GM23248 (cell line): Measurements from ENCODE around the gene WDR82. TPM values are rescaled to one million over a fixed set of nuclear protein-coding genes. Genes with fewer than 3 reads are reported as not detected.

Experiments used
- DNase-seq: peaks from one replicate; pipeline ENCODE4 v3.0.0-alpha.2; 2015
- H2AFZ ChIP-seq: fragments of 200-600 bp; sonication (generic); 2 replicates; pipeline ENCODE4 v1.6.1; 2016; ENCODE audit warnings: antibody characterized with exemption
- H3F3A ChIP-seq: fragments of 200-600 bp; sonication (generic); 2 replicates; pipeline ENCODE4 v1.6.1; 2016; ENCODE audit warnings: mild to moderate bottlenecking, antibody characterized with exemption, mixed run types; ENCODE audit not compliant: insufficient read depth
- H3K27ac ChIP-seq: fragments of 200-600 bp; sonication (generic); 2 replicates; pipeline ENCODE4 v1.5.1; 2016; ENCODE audit warnings: mild to moderate bottlenecking
- H3K27me3 ChIP-seq: fragments of 200-600 bp; sonication (generic); replicated peaks from 2 replicates; pipeline ENCODE4 v1.6.1; 2016; ENCODE audit warnings: mild to moderate bottlenecking; ENCODE audit not compliant: insufficient read depth
- H3K36me3 ChIP-seq: fragments of 200-600 bp; sonication (generic); 2 replicates; pipeline ENCODE4 v1.6.1; 2016; ENCODE audit warnings: low read depth, mild to moderate bottlenecking
- H3K4me1 ChIP-seq: fragments of 200-600 bp; sonication (generic); 2 replicates; pipeline ENCODE4 v1.6.1; 2016; ENCODE audit warnings: mild to moderate bottlenecking; ENCODE audit not compliant: insufficient read depth
- H3K4me2 ChIP-seq: fragments of 200-600 bp; sonication (generic); one replicate; pipeline ENCODE4 v1.6.1; 2016; ENCODE audit warnings: mild to moderate bottlenecking; ENCODE audit not compliant: unreplicated experiment
- H3K4me3 ChIP-seq: fragments of 200-600 bp; sonication (generic); 2 replicates; pipeline ENCODE4 v1.5.1; 2016; ENCODE audit warnings: mild to moderate bottlenecking
- H3K79me2 ChIP-seq: fragments of 200-600 bp; sonication (generic); 2 replicates; pipeline ENCODE4 v1.6.1; 2016; ENCODE audit warnings: mild to moderate bottlenecking; ENCODE audit not compliant: insufficient read depth
- H3K9ac ChIP-seq: fragments of 200-600 bp; sonication (generic); 2 replicates; pipeline ENCODE4 v1.6.1; 2016; ENCODE audit warnings: mild to moderate bottlenecking
- H3K9me2 ChIP-seq: fragments of 200-600 bp; sonication (generic); 2 replicates; pipeline ENCODE4 v1.6.1; 2016; ENCODE audit warnings: mixed run types, mild to moderate bottlenecking, moderate library complexity; ENCODE audit not compliant: insufficient read depth
- H3K9me3 ChIP-seq: fragments of 200-600 bp; sonication (generic); one replicate; pipeline ENCODE4 v1.6.1; 2017; ENCODE audit warnings: low read depth
- H4K20me1 ChIP-seq: fragments of 200-600 bp; sonication (generic); 2 replicates; pipeline ENCODE4 v1.6.0; 2016; ENCODE audit not compliant: insufficient read depth
- EZH2 ChIP-seq: fragments of 200-600 bp; sonication (generic); IDR thresholded peaks from 2 replicates; pipeline ENCODE4 v1.6.1; 2018; ENCODE audit warnings: antibody characterized with exemption, mild to moderate bottlenecking; ENCODE audit not compliant: insufficient read depth, poor library complexity, severe bottlenecking
- EZH2phosphoT487 ChIP-seq: fragments of 200-600 bp; sonication (generic); IDR thresholded peaks from 2 replicates; pipeline ENCODE4 v1.6.1; 2018; ENCODE audit warnings: antibody characterized with exemption, moderate library complexity, mild to moderate bottlenecking, low read depth; ENCODE audit not compliant: insufficient read depth
- WGBS, 2 experiments: methylation state at CpG; one replicate each; pipeline ENCODE4 v1.1.6; 2015 to 2017; ENCODE audit warnings: low lambda C conversion rate in 2 of 2, low coverage in 1 of 2; ENCODE audit errors: missing lambda C conversion rate in 2 of 2; 5-methylcytosine and 5-hydroxymethylcytosine counted together
- in situ Hi-C: fragments of 300-500 bp; cut with MboI; formaldehyde crosslinking; loops from 2 replicates; pipeline ENCODE4 v1.15.0; 2020
- polyA plus RNA-seq: library from polyadenylated mRNA; unstranded; fragments of >200 nt; fragmentation: Nextera tagmentation; extraction: Ambion mirVana; gene quantifications from 2 replicates; pipeline ENCODE4 v1.2.1, GENCODE V29; 2016
- total RNA-seq: library from RNA; depleted of rRNA; stranded (reverse); fragments of >200 nt; shearing (Covaris generic); gene quantifications from 2 replicates; pipeline ENCODE4 v1.2.3, GENCODE V29; 2014

WDR82 gene
- total and polyA plus RNA-seq, 2 experiments from 2014 or later = 16.1 to 56.1 TPM

DNA sequence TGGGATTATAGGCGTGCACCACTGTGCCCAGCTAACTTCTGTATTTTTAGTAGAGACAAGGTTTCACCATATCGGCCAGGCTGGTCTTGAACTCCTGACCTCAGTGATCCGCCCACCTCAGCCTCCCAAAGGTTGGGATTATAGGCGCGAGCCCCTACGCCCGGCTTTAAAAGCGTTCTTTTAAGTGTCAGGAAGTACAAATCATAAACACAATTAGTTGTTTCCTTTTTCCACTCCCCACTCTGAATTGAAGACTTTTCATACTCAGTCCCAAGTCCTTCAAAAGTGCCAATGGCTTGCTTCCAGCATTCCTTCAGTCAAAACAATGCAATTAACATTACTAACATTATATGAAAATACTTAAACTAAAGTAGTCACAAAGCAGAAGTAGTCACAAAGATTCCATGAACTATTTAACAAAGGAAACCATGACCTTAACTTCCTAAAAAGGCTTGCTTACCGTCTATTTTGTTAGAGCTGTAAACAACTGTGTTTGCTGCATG, 8.1 kb downstream of the WDR82 start:
- H3F3A ChIP-seq = peaks cover 31% of the 10 kb centered on the region
- no peak for TF ChIP-seq EZH2phosphoT487
- 27 to 31% methylated on average over 9 of the region's 9 CpGs for WGBS, 2 experiments
- no peak overlapping the region for H3K4me3 ChIP-seq
- peak; percentile 40 for DNase-seq
- H3K27me3 ChIP-seq = no peaks in the 10 kb centered on the region
- 0 out of 2 replicates have a peak overlapping the region, but pooled peaks have one; percentile 18 for H3K9ac ChIP-seq
- H3K27ac ChIP-seq = peak overlapping the region; percentile 54
- peak overlapping the region; percentile 35 for H3K4me2 ChIP-seq
- peaks cover 100% of the 10 kb centered on the region for H3K79me2 ChIP-seq
- peaks cover 30% of the 10 kb centered on the region for H4K20me1 ChIP-seq
- H2AFZ ChIP-seq = no peak overlapping the region
- no peaks in the 10 kb centered on the region for H3K9me3 ChIP-seq
- no peaks in the 10 kb centered on the region for H3K9me2 ChIP-seq
- H3K4me1 ChIP-seq = peaks cover 22% of the 10 kb centered on the region
- in situ Hi-C loops = no loop called here
- H3K36me3 ChIP-seq = peaks cover 53% of the 10 kb centered on the region

DNA sequence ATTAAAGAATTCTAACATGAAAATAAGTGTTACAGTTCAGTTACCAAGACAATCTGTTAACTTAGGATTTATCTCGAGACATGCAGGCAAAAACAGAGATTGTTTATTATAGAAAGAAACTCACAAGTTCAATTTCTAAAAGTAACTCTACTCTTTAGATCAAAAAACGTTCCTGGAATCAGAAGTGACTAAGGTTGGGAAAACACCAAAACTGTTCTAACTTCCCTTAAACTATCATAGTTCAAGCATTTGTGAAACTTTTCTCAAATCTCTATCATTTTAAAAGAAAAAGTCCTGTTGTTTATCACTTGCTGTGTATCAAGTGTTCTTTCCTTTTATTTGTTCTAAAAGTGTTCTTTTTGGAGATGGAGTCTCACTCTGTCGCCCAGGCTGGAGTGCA, 8.7 kb downstream of the WDR82 start:
- DNase-seq = no peak
- in situ Hi-C loops = no loop called here
- Histone ChIP-seq H3K9ac (0 out of 2 replicates have a peak overlapping the region, but pooled peaks have one; percentile 18), H3K4me3 (no peak overlapping the region), H3K4me2 (peak overlapping the region; percentile 35), H3K9me2 (no peaks in the 10 kb centered on the region), H3F3A (peaks cover 31% of the 10 kb centered on the region), H3K4me1 (peaks cover 19% of the 10 kb centered on the region), H3K36me3 (peaks cover 54% of the 10 kb centered on the region), H3K79me2 (peaks cover 100% of the 10 kb centered on the region), H4K20me1 (peaks cover 30% of the 10 kb centered on the region), H3K27me3 (no peaks in the 10 kb centered on the region), H3K9me3 (no peaks in the 10 kb centered on the region), H2AFZ (no peak overlapping the region), H3K27ac (peak overlapping the region; percentile 54)
- no peak for TF ChIP-seq EZH2phosphoT487
- no peak for TF ChIP-seq EZH2
- WGBS, 2 experiments = 67 to 70% methylated on average over 3 of the region's 3 CpGs

DNA sequence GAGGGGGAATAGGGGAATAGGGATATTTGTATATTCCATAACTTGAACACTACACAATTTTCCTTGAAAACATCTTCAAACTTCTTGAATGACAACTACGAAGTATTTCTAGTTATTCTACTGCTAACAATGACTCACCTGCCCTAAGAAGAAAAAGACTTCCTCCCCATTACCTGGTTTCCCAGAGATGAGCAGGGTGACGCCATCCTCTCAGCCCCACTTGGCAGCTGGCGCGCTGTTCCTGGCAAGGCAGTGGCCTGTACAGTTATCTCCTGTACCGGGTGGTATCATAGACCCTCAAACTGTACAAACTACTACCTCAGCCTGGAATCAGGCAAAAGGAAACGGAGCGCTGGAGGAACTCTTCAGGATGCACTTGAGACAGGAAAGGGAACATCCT, 10.4 kb downstream of the WDR82 start:
- Histone ChIP-seq H3K27me3 (no peaks in the 10 kb centered on the region), H3K9ac (no peak overlapping the region), H3F3A (peaks cover 31% of the 10 kb centered on the region), H3K36me3 (peaks cover 57% of the 10 kb centered on the region), H3K4me2 (no peak overlapping the region), H4K20me1 (peaks cover 21% of the 10 kb centered on the region), H3K79me2 (peaks cover 100% of the 10 kb centered on the region), H3K4me1 (peaks cover 19% of the 10 kb centered on the region), H3K4me3 (no peak overlapping the region), H3K9me3 (no peaks in the 10 kb centered on the region), H2AFZ (no peak overlapping the region), H3K9me2 (no peaks in the 10 kb centered on the region), H3K27ac (no peak overlapping the region)
- DNase-seq = no peak
- no peak for TF ChIP-seq EZH2
- TF ChIP-seq EZH2phosphoT487 = no peak
- WGBS, 2 experiments = 97 to 98% methylated on average over 7 of the region's 7 CpGs
- in situ Hi-C loops = no loop called here

DNA sequence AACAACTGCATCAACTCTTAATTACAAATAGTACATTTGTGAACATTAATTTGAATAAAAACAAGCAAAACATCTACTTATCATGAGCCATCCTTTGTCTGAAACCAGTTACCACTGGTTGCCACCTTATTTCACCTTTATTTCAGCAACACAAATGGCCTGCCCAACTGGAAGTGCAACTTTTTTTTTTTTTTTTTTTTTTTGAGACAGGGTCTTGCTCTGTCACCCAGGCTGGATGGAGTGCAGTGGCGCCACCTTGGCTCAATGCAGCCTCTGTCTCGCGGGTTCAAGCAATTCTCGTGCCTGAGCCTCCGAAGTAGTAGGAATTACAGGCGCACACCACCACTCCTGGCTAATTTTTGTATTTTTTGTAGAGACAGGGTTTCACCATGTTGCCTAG, 13.1 kb downstream of the WDR82 start:
- H3K79me2 ChIP-seq = peaks cover 100% of the 10 kb centered on the region

DNA sequence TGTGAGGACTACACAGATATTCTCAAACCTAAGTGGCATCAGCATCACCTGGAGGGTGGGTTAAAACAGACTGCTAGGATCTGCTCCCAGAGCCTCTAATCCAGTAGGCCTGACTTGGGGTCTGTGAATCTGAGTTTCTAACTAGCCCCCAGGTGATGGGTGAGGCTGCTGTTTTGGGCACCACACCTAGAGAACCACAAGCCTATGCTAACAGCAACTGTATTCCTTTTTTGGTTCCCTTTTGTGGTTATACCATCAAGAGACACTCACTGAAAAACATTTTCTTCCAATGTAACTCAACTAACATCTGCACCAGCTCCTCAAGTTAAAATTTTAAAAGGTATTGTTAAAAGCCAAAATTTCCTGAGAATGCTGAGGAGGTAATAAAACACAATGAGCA, 16.0 kb downstream of the WDR82 start:
- Histone ChIP-seq H3F3A (peaks cover 46% of the 10 kb centered on the region), H3K79me2 (peaks cover 99% of the 10 kb centered on the region), H3K4me2 (no peak overlapping the region), H3K27me3 (no peaks in the 10 kb centered on the region), H3K9me3 (no peaks in the 10 kb centered on the region), H2AFZ (no peak overlapping the region), H4K20me1 (no peaks in the 10 kb centered on the region; the same call in 1 of the 2 replicates), H3K4me1 (peaks cover 10% of the 10 kb centered on the region), H3K9ac (no peak overlapping the region), H3K27ac (no peak overlapping the region), H3K4me3 (no peak overlapping the region), H3K36me3 (peaks cover 79% of the 10 kb centered on the region), H3K9me2 (no peaks in the 10 kb centered on the region)
- no peak for TF ChIP-seq EZH2
- TF ChIP-seq EZH2phosphoT487 = no peak
- in situ Hi-C loops = no loop called here
- no peak for DNase-seq

More for the DNA sequence above, 13.1 kb downstream of the WDR82 start:
- Histone ChIP-seq H3K4me3 (no peak overlapping the region), H3K4me2 (no peak overlapping the region), H3K9me2 (no peaks in the 10 kb centered on the region), H3K9me3 (no peaks in the 10 kb centered on the region), H3K27ac (no peak overlapping the region), H3K4me1 (peaks cover 9% of the 10 kb centered on the region), H3K36me3 (peaks cover 77% of the 10 kb centered on the region), H3K9ac (no peak overlapping the region), H3F3A (peaks cover 30% of the 10 kb centered on the region), H4K20me1 (peaks cover 5% of the 10 kb centered on the region; the same call in 1 of the 2 replicates), H2AFZ (no peak overlapping the region), H3K27me3 (no peaks in the 10 kb centered on the region)
- in situ Hi-C loops = no loop called here
- 95 to 99% methylated on average over 6 of the region's 6 CpGs for WGBS, 2 experiments
- TF ChIP-seq EZH2 (no peak), EZH2phosphoT487 (no peak)
- no peak for DNase-seq
